Prostate gland (tissue), 2 donors: ENCODE results near the gene BBOX1. TPM values are rescaled to one million over a fixed set of nuclear protein-coding genes. Genes with fewer than 3 reads are reported as not detected.
"Not testable (repeated sequence)": the region's sequence is repeated elsewhere in the genome, so short reads cannot be mapped to it uniquely, and the experiment has no call there.

Experiments
- DNase-seq: peaks from one replicate; pipeline ENCODE4 v3.0.0-alpha.2; 2019; ENCODE audit warnings: low spot score
- H3K27ac ChIP-seq, 2 donors: fragments of 200-600 bp; sonication (generic); 2 replicates each; pipeline ENCODE4 v1.5.1; 2017 to 2019
- H3K27me3 ChIP-seq: fragments of 200-600 bp; sonication (generic); replicated peaks from 2 replicates; pipeline ENCODE4 v1.5.1; 2019; ENCODE audit not compliant: insufficient read depth
- H3K36me3 ChIP-seq, 2 donors: fragments of 200-600 bp; sonication (generic); 1 replicate in 1 of 2; 2 replicates in 1 of 2; pipeline versions ENCODE4 v1.5.1 to v1.8.1; 2017 to 2019
- H3K4me1 ChIP-seq: fragments of 200-600 bp; sonication (generic); replicated peaks from 2 replicates; pipeline ENCODE4 v1.5.1; 2019
- H3K4me3 ChIP-seq, 2 donors: fragments of 200-600 bp; sonication (generic); 2 replicates each; pipeline ENCODE4 v1.5.1; 2017 to 2019
- H3K9me3 ChIP-seq: fragments of 200-600 bp; sonication (generic); 2 replicates; pipeline ENCODE4 v1.5.1; 2017
- CTCF ChIP-seq, 4 experiments: fragments of 200-600 bp in 2 of 4; fragments of 450-650 bp in 2 of 4; sonication (generic) in 2 of 4; IDR thresholded peaks; 1 replicate in 3 of 4; 2 replicates in 1 of 4; pipeline ENCODE4 v1.5.1; 2016 to 2019; ENCODE audit warnings: antibody characterized with exemption in 4 of 4, mild to moderate bottlenecking in 2 of 4, moderate library complexity in 2 of 4
- POLR2A ChIP-seq: fragments of 450-650 bp; IDR thresholded peaks from one replicate; pipeline ENCODE4 v1.6.1; 2016; ENCODE audit warnings: antibody characterized with exemption, mild to moderate bottlenecking
- POLR2AphosphoS5 ChIP-seq: sonication (generic); formaldehyde crosslinking; IDR thresholded peaks from one replicate; pipeline ENCODE4 v1.6.1; 2017; ENCODE audit warnings: antibody characterized with exemption
- WGBS: methylation state at CpG from one replicate; pipeline ENCODE4 v1.1.5; 2018; 5-methylcytosine and 5-hydroxymethylcytosine counted together
- intact Hi-C: fragments of 100-400 bp; cut with DNase I; formaldehyde crosslinking; loops from one replicate; pipeline ENCODE4 v1.14.2; 2022
- total RNA-seq, 2 donors: library from RNA; depleted of rRNA; stranded (reverse); fragments of >200 nt; gene quantifications; one replicate each; pipeline ENCODE4 v1.1.0, GENCODE V29; 2016

Gene BBOX1
- total RNA-seq, 2 donors from 2014 or later, result 1.0 TPM; not detected in 1

DNA sequence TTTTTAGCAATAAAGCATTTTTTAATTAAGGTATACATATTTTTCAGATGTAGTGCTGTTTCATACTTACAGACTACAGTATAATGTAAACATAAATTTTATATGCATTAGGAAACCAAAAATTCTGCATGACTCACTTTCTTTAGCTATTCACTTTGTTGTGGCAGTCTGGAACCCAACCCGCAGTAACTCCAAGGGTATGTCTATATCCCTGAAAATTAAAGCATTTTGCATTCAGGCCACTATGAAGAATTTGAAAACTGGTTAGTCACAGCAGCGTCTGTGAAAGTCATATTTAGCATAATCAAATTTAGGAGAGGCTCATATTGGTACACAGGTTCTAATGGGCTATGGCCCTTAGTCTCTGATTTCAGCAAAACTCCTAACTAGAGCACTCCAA is 46.8 kb downstream of the BBOX1 start:
- TF ChIP-seq POLR2AphosphoS5 (no peak), CTCF (IDR thresholded peaks at IDR 0.05) (no peak), POLR2A (no peak)

GRCh38 chr11:27088353-27088752 is 47.7 kb downstream of the BBOX1 start:
- no peaks in the 10 kb centered on the region for H3K4me1 ChIP-seq
- intact Hi-C loops, result loop anchor here (10.0 kb wide), 1 partner anchor 244 kb away; no protein-coding TSS in a partner anchor
- no peaks in the 10 kb centered on the region for H3K9me3 ChIP-seq
- H3K27ac ChIP-seq, result no peak overlapping the region
- TF ChIP-seq POLR2AphosphoS5 (peak; percentile 76), POLR2A (no peak)
- no peaks in the 10 kb centered on the region for H3K27me3 ChIP-seq
- H3K4me3 ChIP-seq, result no peak overlapping the region
- no peaks in the 10 kb centered on the region for H3K36me3 ChIP-seq
- peak; percentile 36 for DNase-seq

More for the DNA sequence above, 46.8 kb downstream of the BBOX1 start:
- no peaks in the 10 kb centered on the region for H3K36me3 ChIP-seq
- no peaks in the 10 kb centered on the region for H3K4me1 ChIP-seq
- intact Hi-C loops, result loop anchor here (10.0 kb wide), 1 partner anchor 243 kb away; no protein-coding TSS in a partner anchor
- no peak for DNase-seq
- 80% methylated on average over 2 of the region's 2 CpGs for WGBS
- H3K27ac ChIP-seq, result no peak overlapping the region
- no peaks in the 10 kb centered on the region for H3K27me3 ChIP-seq
- H3K4me3 ChIP-seq, result no peak overlapping the region
- no peaks in the 10 kb centered on the region for H3K9me3 ChIP-seq

DNA sequence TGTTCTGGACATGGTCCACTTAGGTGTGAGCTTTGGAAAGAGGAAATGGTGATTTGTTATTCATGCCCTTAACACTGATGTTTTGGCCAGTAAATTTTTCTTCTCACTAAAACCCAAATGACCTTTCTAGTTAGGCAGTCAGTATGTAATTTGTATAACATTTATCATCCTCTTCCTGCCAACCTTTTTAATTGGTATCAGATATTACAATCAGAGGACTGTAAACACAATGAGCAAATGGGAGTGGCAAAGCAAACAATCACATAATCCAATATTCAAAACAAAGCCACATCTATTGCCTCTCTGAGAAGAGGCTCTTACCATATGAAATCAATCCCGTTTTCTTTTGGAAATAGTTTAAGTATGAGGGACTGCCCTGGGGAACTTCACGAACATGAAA is 49.1 kb downstream of the BBOX1 start:
- Histone ChIP-seq H3K4me1 (no peaks in the 10 kb centered on the region), H3K9me3 (no peaks in the 10 kb centered on the region), H3K4me3 (no peak overlapping the region), H3K27me3 (no peaks in the 10 kb centered on the region), H3K36me3 (no peaks in the 10 kb centered on the region), H3K27ac (no peak overlapping the region)
- TF ChIP-seq POLR2A, result no peak
- TF ChIP-seq POLR2AphosphoS5, result peak; percentile 42
- DNase-seq, result no peak
- intact Hi-C loops, result loop anchor here (10.0 kb wide), 1 partner anchor 245 kb away; no protein-coding TSS in a partner anchor
- WGBS, result 54% methylated on average over 2 of the region's 2 CpGs

DNA sequence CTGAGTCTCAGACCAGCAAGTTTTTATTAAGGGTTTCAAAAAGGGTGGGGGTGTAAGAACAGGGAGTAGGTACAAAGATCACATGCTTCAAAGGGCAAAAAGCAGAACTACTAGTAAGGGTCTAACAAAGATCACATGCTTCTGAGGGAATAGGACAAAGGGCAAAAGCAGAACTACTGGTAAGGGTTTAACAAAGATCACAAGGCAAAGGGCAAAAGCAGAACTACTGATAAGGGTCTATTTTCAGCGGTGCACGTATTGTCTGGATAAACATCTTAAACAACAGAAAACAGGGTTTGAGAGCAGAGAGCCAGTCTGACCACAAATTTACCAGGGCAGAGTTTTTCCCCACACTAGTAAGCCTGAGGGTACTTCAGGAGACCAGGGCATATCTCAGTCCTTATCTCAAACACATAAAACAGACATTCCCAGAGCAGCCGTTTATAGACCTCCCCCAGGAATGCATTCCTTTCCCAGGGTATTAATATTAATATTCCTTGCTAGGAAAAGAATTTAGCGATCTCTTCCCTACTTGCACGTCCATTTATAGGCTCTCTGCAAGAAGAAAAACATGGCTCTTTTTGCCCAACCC is 49.8 kb downstream of the BBOX1 start:
- intact Hi-C loops, result not testable (repeated sequence)

DNA sequence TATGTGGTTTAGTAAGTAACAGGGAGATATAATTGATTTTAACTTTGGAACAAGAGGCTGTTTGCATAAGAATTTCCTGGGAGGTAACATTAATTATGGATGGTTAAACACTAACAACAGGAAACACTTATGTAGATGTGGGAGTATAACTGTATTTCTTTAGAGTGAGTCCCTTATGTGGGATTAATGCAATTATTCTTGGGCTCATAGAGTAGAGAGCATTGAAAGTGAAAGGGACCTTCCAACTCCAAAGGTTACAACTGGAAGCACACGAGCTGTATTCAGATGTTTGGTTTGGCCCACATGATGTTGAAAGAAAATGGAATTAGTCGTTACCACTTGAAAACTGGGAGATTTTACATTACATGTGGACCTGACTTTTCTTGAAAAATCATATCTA is 53.5 kb downstream of the BBOX1 start:
- Histone ChIP-seq H3K4me3 (no peak overlapping the region), H3K36me3 (no peaks in the 10 kb centered on the region), H3K4me1 (no peaks in the 10 kb centered on the region), H3K9me3 (no peaks in the 10 kb centered on the region), H3K27ac (no peak overlapping the region), H3K27me3 (no peaks in the 10 kb centered on the region)
- no peak for DNase-seq
- TF ChIP-seq POLR2A (no peak), CTCF (IDR thresholded peaks at IDR 0.05) (no peak), POLR2AphosphoS5 (no peak)
- intact Hi-C loops, result no loop called here
- 60% methylated on average over 2 of the region's 2 CpGs for WGBS

More for the DNA sequence above, 49.8 kb downstream of the BBOX1 start:
- H3K36me3 ChIP-seq, H3K27me3 ChIP-seq, DNase-seq, H3K4me3 ChIP-seq, H3K27ac ChIP-seq, H3K4me1 ChIP-seq, H3K9me3 ChIP-seq: not testable (repeated sequence)
- 72% methylated on average over 5 of the region's 5 CpGs for WGBS

GRCh38 chr11:27095059-27095458 is 54.4 kb downstream of the BBOX1 start:
- H3K27me3 ChIP-seq, result no peaks in the 10 kb centered on the region
- no peak for TF ChIP-seq POLR2AphosphoS5
- TF ChIP-seq POLR2A, result no peak
- TF ChIP-seq CTCF (IDR thresholded peaks at IDR 0.05), result no peak
- H3K27ac ChIP-seq, result no peak overlapping the region
- no peaks in the 10 kb centered on the region for H3K36me3 ChIP-seq
- intact Hi-C loops, result no loop called here
- no peak for DNase-seq
- no peaks in the 10 kb centered on the region for H3K4me1 ChIP-seq
- WGBS, result 42% methylated on average over 2 of the region's 2 CpGs
- no peak overlapping the region for H3K4me3 ChIP-seq
- no peaks in the 10 kb centered on the region for H3K9me3 ChIP-seq
